HUES48 (cell line): ENCODE data around the gene STK35.

Source experiments
- H3K27ac ChIP-seq: one replicate; pipeline ENCODE4 v1.7.0; 2013; ENCODE audit warnings: low read depth, low read length, inconsistent platforms
- H3K27me3 ChIP-seq: 2 replicates; pipeline ENCODE4 v1.6.1; 2013; ENCODE audit warnings: mild to moderate bottlenecking, low read length; ENCODE audit not compliant: control insufficient read depth, insufficient read depth
- H3K36me3 ChIP-seq: 2 replicates; pipeline ENCODE4 v1.6.1; 2013; ENCODE audit warnings: low read length; ENCODE audit not compliant: control insufficient read depth, insufficient read depth
- H3K4me1 ChIP-seq: 2 replicates; pipeline ENCODE4 v1.6.1; 2013; ENCODE audit warnings: mild to moderate bottlenecking, low read length; ENCODE audit not compliant: control insufficient read depth, insufficient read depth
- H3K4me3 ChIP-seq: 2 replicates; pipeline ENCODE4 v1.5.1; 2013; ENCODE audit warnings: mild to moderate bottlenecking, low read depth, low read length
- H3K9ac ChIP-seq: 2 replicates; pipeline ENCODE4 v1.6.1; 2013; ENCODE audit warnings: mild to moderate bottlenecking, low read depth, low read length, moderate library complexity
- H3K9me3 ChIP-seq: 2 replicates; pipeline ENCODE4 v1.6.1; 2013; ENCODE audit warnings: low read length; ENCODE audit not compliant: control insufficient read depth, insufficient read depth

STK35 gene

GRCh38 chr20:2101057-2101864, at the start of gene STK35:
TSS of gene STK35 (plus strand) at chr20:2101827. CDS start at chr20:2101882, 55 bp downstream.
- Histone ChIP-seq H3K4me1 (peaks cover 27% of the 10 kb centered on the region), H3K36me3 (peaks cover 13% of the 10 kb centered on the region), H3K27ac (peak within 1 kb of the TSS; percentile 99), H3K9me3 (no peaks in the 10 kb centered on the region), H3K4me3 (peak within 1 kb of the TSS; percentile 70), H3K27me3 (no peaks in the 10 kb centered on the region), H3K9ac (peak within 1 kb of the TSS; percentile 97)

GRCh38 chr20:2051946-2052345, 49.7 kb upstream of the STK35 start:
- no peaks in the 10 kb centered on the region for H3K27me3 ChIP-seq
- H3K4me1 ChIP-seq: no peaks in the 10 kb centered on the region
- H3K9me3 ChIP-seq: no peaks in the 10 kb centered on the region
- no peak overlapping the region for H3K27ac ChIP-seq
- H3K36me3 ChIP-seq: no peaks in the 10 kb centered on the region
- H3K4me3 ChIP-seq: no peak overlapping the region
- no peak overlapping the region for H3K9ac ChIP-seq

GRCh38 chr20:2052741-2053140, 48.9 kb upstream of the STK35 start:
- Histone ChIP-seq H3K36me3 (no peaks in the 10 kb centered on the region), H3K27me3 (no peaks in the 10 kb centered on the region), H3K9ac (no peak overlapping the region), H3K27ac (no peak overlapping the region), H3K4me3 (no peak overlapping the region), H3K4me1 (no peaks in the 10 kb centered on the region), H3K9me3 (no peaks in the 10 kb centered on the region)

GRCh38 chr20:2053615-2054014, 48.0 kb upstream of the STK35 start:
- Histone ChIP-seq H3K27ac (no peak overlapping the region), H3K4me3 (no peak overlapping the region), H3K36me3 (no peaks in the 10 kb centered on the region), H3K27me3 (no peaks in the 10 kb centered on the region), H3K9me3 (no peaks in the 10 kb centered on the region), H3K4me1 (no peaks in the 10 kb centered on the region), H3K9ac (no peak overlapping the region)

GRCh38 chr20:2054911-2055310, 46.7 kb upstream of the STK35 start:
- H3K27me3 ChIP-seq: no peaks in the 10 kb centered on the region
- no peak overlapping the region for H3K27ac ChIP-seq

GRCh38 chr20:2059411-2059810, 42.2 kb upstream of the STK35 start:
- H3K27ac ChIP-seq: no peak overlapping the region
- no peak overlapping the region for H3K9ac ChIP-seq
- no peak overlapping the region for H3K4me3 ChIP-seq
- H3K27me3 ChIP-seq: no peaks in the 10 kb centered on the region
- H3K4me1 ChIP-seq: no peaks in the 10 kb centered on the region
- no peaks in the 10 kb centered on the region for H3K36me3 ChIP-seq
- no peaks in the 10 kb centered on the region for H3K9me3 ChIP-seq

More at GRCh38 chr20:2054911-2055310, 46.7 kb upstream of the STK35 start:
- H3K4me3 ChIP-seq: no peak overlapping the region
- H3K4me1 ChIP-seq: no peaks in the 10 kb centered on the region
- H3K9ac ChIP-seq: no peak overlapping the region
- H3K36me3 ChIP-seq: no peaks in the 10 kb centered on the region
- no peaks in the 10 kb centered on the region for H3K9me3 ChIP-seq

GRCh38 chr20:2065099-2065498, 36.5 kb upstream of the STK35 start:
- H3K27me3 ChIP-seq: no peaks in the 10 kb centered on the region

GRCh38 chr20:2066461-2067122, 35.0 kb upstream of the STK35 start:
- Histone ChIP-seq H3K4me1 (no peaks in the 10 kb centered on the region), H3K9ac (no peak overlapping the region), H3K36me3 (no peaks in the 10 kb centered on the region), H3K27ac (no peak overlapping the region), H3K4me3 (no peak overlapping the region), H3K9me3 (no peaks in the 10 kb centered on the region), H3K27me3 (no peaks in the 10 kb centered on the region)

More at GRCh38 chr20:2065099-2065498, 36.5 kb upstream of the STK35 start:
- Histone ChIP-seq H3K4me1 (no peaks in the 10 kb centered on the region), H3K9me3 (no peaks in the 10 kb centered on the region), H3K36me3 (no peaks in the 10 kb centered on the region), H3K4me3 (no peak overlapping the region), H3K9ac (no peak overlapping the region), H3K27ac (no peak overlapping the region)

GRCh38 chr20:2080532-2081224, 20.9 kb upstream of the STK35 start:
- Histone ChIP-seq H3K27me3 (no peaks in the 10 kb centered on the region), H3K4me1 (no peaks in the 10 kb centered on the region), H3K9ac (no peak overlapping the region), H3K9me3 (peaks cover 4% of the 10 kb centered on the region; the same call in 1 of the 2 replicates), H3K27ac (no peak overlapping the region), H3K4me3 (no peak overlapping the region), H3K36me3 (no peaks in the 10 kb centered on the region)

GRCh38 chr20:2084703-2085102, 16.9 kb upstream of the STK35 start:
- no peaks in the 10 kb centered on the region for H3K36me3 ChIP-seq
- H3K9me3 ChIP-seq: no peaks in the 10 kb centered on the region
- no peaks in the 10 kb centered on the region for H3K27me3 ChIP-seq
- H3K4me1 ChIP-seq: peaks cover 17% of the 10 kb centered on the region
- H3K4me3 ChIP-seq: no peak overlapping the region
- H3K27ac ChIP-seq: no peak overlapping the region
- no peak overlapping the region for H3K9ac ChIP-seq
